OCI-LY3 (cell line): ENCODE results near the gene SH3GL2.

ENCODE experiments used
- H2AFZ ChIP-seq: fragments of 200-600, 300-600 bp; shearing (Covaris generic); 2 replicates; pipeline ENCODE4 v1.6.0; 2014; ENCODE audit warnings: antibody characterized with exemption, low read depth, low read length
- H3K27ac ChIP-seq: fragments of 200-600, 300-600 bp; sonication (generic); 2 replicates; pipeline ENCODE4 v1.5.1; 2014; ENCODE audit warnings: mild to moderate bottlenecking, low read length, moderate library complexity, mixed read lengths
- H3K27me3 ChIP-seq: fragments of 200-600, 300-600 bp; sonication (generic); 2 replicates; pipeline ENCODE4 v1.6.1; 2014; ENCODE audit warnings: low read depth, low read length, mixed read lengths
- H3K36me3 ChIP-seq: fragments of 200-600, 300-600 bp; sonication (generic); replicated peaks from 2 replicates; pipeline ENCODE3; 2014; ENCODE audit warnings: low read depth, low read length, mixed read lengths
- H3K4me1 ChIP-seq: fragments of 300-600, 200-600 bp; sonication (generic); 2 replicates; pipeline ENCODE4 v1.6.1; 2014; ENCODE audit warnings: low read length, mixed read lengths
- H3K4me2 ChIP-seq: fragments of 200-600, 300-600 bp; sonication (generic); 2 replicates; pipeline ENCODE4 v1.6.1; 2014; ENCODE audit warnings: low read length, mixed read lengths
- H3K4me3 ChIP-seq: fragments of 300-600, 200-600 bp; sonication (generic); 2 replicates; pipeline ENCODE4 v1.5.1; 2014; ENCODE audit warnings: antibody characterized with exemption, mild to moderate bottlenecking, low read length, moderate library complexity
- H3K79me2 ChIP-seq: fragments of 300-600, 200-600 bp; shearing (Covaris generic); 2 replicates; pipeline ENCODE4 v1.6.1; 2014; ENCODE audit warnings: mild to moderate bottlenecking, low read length, mixed read lengths
- H3K9ac ChIP-seq: fragments of 300-600, 200-600 bp; shearing (Covaris generic); 2 replicates; pipeline ENCODE4 v1.6.0; 2014; ENCODE audit warnings: mild to moderate bottlenecking, low read length, moderate library complexity
- H3K9me3 ChIP-seq: fragments of 200-600, 300-600 bp; shearing (Covaris generic); 2 replicates; pipeline ENCODE4 v1.6.1; 2014; ENCODE audit warnings: low read length, mixed read lengths; ENCODE audit not compliant: insufficient read depth
- H4K20me1 ChIP-seq: fragments of 200-600, 300-600 bp; sonication (generic); 2 replicates; pipeline ENCODE4 v1.6.1; 2016; ENCODE audit warnings: low read length, mixed read lengths; ENCODE audit not compliant: insufficient read depth
- EZH2phosphoT487 ChIP-seq: fragments of 200-600 bp; shearing (Covaris generic); IDR thresholded peaks from 2 replicates; pipeline ENCODE4 v1.6.1; 2018; ENCODE audit warnings: antibody characterized with exemption, mixed run types, low read depth
- TF ChIP-seq, protein P1 (sequence below): fragments of 200-600, 300-600 bp; sonication (generic); IDR thresholded peaks from 2 replicates; pipeline ENCODE4 v1.5.1; 2014; ENCODE audit warnings: antibody characterized with exemption, low read length, low read depth

Gene SH3GL2

DNA sequence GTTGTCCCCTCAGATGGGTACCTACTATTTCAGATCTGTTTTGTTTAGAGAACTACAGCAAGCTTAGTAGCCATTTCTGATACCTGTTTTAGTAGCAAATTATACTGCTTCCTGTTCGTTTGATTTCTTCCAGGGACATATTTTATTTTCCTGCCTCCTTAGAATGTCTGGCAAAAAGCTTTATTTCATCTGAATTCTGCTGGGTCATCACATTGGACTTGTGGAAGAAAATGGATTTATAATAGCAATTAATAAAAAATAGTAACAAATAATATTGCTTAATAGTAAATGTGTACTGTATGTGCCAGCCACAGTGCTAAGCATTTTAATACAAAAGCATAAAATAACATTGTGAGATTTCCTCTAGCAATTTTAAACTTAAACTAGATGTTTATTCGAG, 79.4 kb downstream of the SH3GL2 start:
- Histone ChIP-seq H3K4me2 (no peak overlapping the region), H3K4me3 (no peak overlapping the region), H3K27ac (no peak overlapping the region), H4K20me1 (no peaks in the 10 kb centered on the region), H3K4me1 (no peaks in the 10 kb centered on the region), H2AFZ (no peak overlapping the region), H3K9me3 (no peaks in the 10 kb centered on the region), H3K79me2 (no peaks in the 10 kb centered on the region), H3K36me3 (no peaks in the 10 kb centered on the region), H3K9ac (no peak overlapping the region), H3K27me3 (0 out of 2 replicates have a peak, but pooled peaks cover 5% of the 10 kb centered on the region)
- TF ChIP-seq, protein P1, sequence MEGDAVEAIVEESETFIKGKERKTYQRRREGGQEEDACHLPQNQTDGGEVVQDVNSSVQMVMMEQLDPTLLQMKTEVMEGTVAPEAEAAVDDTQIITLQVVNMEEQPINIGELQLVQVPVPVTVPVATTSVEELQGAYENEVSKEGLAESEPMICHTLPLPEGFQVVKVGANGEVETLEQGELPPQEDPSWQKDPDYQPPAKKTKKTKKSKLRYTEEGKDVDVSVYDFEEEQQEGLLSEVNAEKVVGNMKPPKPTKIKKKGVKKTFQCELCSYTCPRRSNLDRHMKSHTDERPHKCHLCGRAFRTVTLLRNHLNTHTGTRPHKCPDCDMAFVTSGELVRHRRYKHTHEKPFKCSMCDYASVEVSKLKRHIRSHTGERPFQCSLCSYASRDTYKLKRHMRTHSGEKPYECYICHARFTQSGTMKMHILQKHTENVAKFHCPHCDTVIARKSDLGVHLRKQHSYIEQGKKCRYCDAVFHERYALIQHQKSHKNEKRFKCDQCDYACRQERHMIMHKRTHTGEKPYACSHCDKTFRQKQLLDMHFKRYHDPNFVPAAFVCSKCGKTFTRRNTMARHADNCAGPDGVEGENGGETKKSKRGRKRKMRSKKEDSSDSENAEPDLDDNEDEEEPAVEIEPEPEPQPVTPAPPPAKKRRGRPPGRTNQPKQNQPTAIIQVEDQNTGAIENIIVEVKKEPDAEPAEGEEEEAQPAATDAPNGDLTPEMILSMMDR = no peak
- TF ChIP-seq EZH2phosphoT487 = no peak

DNA sequence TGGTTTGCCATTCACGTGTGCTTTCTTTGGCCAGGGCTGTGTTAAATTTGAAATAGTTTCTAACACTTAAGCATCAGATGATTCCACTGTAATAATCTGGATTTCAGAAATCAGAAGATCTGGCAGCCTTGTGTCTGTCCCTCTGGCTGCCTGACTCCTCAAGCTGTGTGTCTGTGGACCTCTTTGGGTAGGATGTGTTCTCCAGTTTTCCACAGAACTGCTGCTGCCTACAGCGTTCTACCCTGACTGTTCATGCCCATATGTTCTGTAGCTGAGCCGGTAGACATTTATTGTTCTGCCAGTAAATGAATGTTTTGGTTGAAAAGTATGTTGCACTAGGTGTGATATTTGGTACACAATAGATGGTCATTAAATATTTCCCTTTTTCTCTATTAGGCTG, 81.3 kb downstream of the SH3GL2 start:
- no peak overlapping the region for H3K9ac ChIP-seq
- H3K4me2 ChIP-seq = no peak overlapping the region
- no peak overlapping the region for H3K4me3 ChIP-seq
- H3K27ac ChIP-seq = no peak overlapping the region
- H2AFZ ChIP-seq = no peak overlapping the region
- H3K27me3 ChIP-seq = 0 out of 2 replicates have a peak, but pooled peaks cover 5% of the 10 kb centered on the region
- H4K20me1 ChIP-seq = no peaks in the 10 kb centered on the region
- no peaks in the 10 kb centered on the region for H3K36me3 ChIP-seq
- TF ChIP-seq, protein P1 = no peak
- TF ChIP-seq EZH2phosphoT487 = no peak
- H3K4me1 ChIP-seq = no peaks in the 10 kb centered on the region
- no peaks in the 10 kb centered on the region for H3K79me2 ChIP-seq
- H3K9me3 ChIP-seq = no peaks in the 10 kb centered on the region

DNA sequence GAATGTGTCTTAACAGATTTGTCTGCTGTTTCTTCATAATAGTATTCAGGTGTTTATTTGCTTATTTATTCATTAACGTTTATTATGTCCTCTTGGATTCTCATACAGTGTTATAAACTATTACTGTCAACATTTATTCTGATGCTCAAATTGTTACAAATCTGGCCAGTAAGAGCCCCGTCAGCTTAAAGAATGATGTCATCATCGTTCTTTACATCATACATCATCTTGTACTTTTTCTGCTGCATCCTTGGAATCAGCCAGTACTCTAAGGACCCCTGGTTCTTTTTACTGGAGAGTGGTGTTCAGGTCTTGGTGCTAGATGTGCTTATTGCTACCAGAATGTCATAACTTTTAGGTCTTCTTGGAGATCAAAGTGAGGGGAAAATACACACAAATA, 86.6 kb downstream of the SH3GL2 start:
- H3K4me3 ChIP-seq = no peak overlapping the region
- H2AFZ ChIP-seq = no peak overlapping the region
- no peaks in the 10 kb centered on the region for H3K79me2 ChIP-seq
- TF ChIP-seq, protein P1 = no peak
- H3K27me3 ChIP-seq = no peaks in the 10 kb centered on the region
- no peak overlapping the region for H3K9ac ChIP-seq
- H3K4me2 ChIP-seq = no peak overlapping the region
- no peaks in the 10 kb centered on the region for H3K9me3 ChIP-seq
- no peak overlapping the region for H3K27ac ChIP-seq
- no peaks in the 10 kb centered on the region for H3K36me3 ChIP-seq
- 0 out of 2 replicates have a peak, but pooled peaks cover 4% of the 10 kb centered on the region for H3K4me1 ChIP-seq
- no peaks in the 10 kb centered on the region for H4K20me1 ChIP-seq

DNA sequence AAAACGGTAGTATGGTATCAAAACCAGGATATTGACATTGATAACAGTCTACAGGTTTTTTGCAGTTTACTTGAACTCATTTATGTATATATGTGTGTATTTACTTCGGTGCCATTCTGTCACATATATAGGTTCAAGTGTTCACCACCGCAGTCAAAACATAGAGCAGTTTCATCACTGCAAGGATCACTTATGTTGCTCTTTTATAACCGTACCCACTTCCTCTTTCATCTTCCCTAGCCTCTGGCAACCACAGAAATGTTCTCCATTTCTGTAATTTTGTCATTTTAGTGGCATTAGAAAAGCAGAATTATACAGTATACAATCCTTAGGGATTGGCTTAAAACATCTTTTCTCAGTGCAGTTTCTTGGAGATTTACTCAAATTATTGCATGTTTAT, 90.3 kb downstream of the SH3GL2 start:
- Histone ChIP-seq H3K9ac (no peak overlapping the region), H3K27me3 (no peaks in the 10 kb centered on the region), H3K4me1 (0 out of 2 replicates have a peak, but pooled peaks cover 4% of the 10 kb centered on the region), H3K4me2 (no peak overlapping the region), H3K9me3 (no peaks in the 10 kb centered on the region), H3K4me3 (no peak overlapping the region), H3K36me3 (no peaks in the 10 kb centered on the region), H3K27ac (no peak overlapping the region), H4K20me1 (no peaks in the 10 kb centered on the region), H2AFZ (no peak overlapping the region), H3K79me2 (no peaks in the 10 kb centered on the region)
- no peak for TF ChIP-seq EZH2phosphoT487
- TF ChIP-seq, protein P1 = no peak
